NCI-H2107 treated with DMSO at 0.1 percent for 48 hours (cell line): ENCODE data around the gene MXRA8.
"Not testable (repeated sequence)": the region's sequence is repeated elsewhere in the genome, so short reads cannot be mapped to it uniquely, and the experiment has no call there.

Source experiments
- DNase-seq: peaks from one replicate; lab custom pipeline; 2025; ENCODE audit not compliant: unreplicated experiment; lab: John Stamatoyannopoulos, UW

MXRA8 gene

DNA sequence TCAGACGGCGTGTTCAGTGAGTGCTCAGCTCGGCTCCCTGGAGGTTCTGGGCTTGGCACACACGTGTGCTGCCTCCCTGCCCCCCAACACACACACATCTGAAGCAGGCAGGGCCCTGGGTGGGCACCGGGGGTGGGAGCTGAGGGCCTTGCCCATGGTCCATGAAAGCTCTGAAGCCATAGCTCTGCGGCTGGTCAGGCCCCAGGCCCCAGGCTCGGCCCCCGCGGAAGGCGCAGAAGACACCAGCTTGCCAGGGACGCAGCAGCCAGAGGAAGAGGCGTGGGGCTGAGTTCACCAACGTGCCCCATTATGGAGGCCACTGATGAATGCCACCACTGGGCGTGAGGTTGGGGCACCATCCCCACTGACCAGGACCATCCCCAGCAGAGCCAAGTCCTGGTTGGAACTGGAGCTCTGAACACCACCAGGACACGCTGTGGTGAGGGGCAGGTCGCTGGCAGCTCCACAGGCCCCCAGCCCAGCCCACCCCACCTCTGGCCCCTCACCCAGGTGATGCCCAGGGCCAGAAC lies 12.5 kb upstream of the MXRA8 start:
- no peak for DNase-seq

DNA sequence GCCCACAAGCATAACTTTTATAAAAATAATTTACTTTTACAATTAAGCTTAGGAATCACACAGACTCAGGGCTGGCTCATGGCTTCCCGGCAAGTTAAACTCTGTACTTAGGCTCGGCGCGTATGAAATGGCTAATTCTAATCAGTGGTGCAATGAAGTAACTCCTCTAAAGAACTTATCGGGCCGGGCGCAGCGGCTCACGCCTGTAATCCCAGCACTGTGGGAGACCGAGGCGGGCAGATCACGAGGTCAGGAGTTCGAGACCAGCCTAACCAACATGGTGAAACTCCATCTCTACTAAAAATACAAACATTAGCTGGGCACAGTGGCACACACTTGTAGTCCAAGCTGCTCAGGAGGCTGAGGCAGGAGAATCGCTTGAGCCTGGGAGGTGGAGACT lies 11.7 kb upstream of the MXRA8 start:
- not testable (repeated sequence) for DNase-seq

DNA sequence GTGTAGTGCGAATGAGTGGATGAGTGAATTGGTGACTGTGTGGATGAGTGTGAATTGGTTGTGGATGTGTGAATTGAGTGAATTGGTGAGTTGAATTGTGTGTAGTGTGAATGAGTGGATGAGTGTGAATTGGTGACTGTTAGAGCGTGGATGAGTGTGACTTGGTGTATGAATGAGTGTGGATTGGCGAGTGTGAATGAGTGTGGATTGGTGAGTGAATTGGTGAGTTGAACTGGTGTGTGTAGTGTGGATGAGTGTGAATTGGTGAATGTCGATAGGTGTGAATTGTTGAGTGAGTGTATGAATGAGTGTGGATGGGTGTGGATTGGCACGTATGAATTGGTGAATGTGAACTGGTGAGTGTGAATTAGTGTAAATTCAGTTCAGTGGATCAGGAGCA lies 9.0 kb upstream of the MXRA8 start:
- DNase-seq, result no peak

DNA sequence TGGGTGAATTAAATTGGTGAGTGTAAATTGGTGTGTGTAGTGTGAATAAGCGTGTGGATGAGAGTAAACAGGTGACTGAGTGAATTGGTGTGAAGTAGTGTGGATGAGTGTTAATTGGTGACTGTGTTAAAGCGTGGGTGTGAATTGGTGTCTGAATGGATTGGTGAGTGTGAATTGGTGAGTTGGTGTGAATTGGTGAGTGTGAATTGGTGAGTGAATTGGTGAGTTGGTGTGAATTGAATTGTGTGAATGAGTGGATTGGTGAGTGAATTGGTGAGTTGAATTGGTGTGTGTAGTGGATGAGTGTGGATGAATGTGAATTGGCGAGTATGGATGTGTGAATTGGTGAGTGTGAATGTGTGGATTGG lies 8.3 kb upstream of the MXRA8 start:
- no peak for DNase-seq

DNA sequence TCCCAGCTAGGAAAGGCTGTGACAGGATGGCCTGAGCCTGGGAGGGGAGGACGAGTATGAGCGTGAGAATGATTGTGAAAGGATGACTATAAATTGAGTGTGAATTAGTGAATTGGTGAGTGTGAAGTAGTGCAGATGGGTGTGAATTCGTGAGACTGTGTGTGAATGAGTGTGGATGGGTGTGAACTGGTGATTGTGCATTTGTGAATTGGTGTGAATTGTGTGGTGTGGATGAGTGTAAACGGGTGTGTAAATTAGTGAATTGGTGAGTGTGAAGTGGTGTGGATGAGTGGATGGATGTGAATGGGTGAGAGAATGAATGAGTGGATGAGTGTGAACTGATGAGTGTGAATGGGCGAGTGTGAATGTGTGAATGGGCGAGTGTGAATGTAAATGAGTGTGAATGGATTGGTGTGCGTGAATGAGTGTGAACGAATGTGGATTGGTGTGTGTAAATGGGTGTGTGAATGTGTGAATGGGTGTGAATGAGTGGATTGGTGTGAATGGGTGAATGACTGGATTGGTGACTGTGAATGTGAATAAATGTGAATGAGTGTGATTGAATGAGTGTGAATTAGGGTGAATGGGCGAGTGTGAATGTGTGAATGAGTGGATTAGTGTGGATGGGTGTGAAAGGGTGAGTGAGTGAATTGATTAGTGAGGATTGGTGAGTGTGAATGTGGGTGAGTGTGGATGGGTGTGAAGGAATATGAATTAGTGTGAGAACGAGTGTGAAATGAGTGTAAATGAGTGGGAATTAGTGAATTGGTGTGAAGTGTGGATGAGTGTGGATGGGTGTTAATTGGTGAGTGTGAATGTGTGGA lies 7.7 kb upstream of the MXRA8 start:
- no peak for DNase-seq

DNA sequence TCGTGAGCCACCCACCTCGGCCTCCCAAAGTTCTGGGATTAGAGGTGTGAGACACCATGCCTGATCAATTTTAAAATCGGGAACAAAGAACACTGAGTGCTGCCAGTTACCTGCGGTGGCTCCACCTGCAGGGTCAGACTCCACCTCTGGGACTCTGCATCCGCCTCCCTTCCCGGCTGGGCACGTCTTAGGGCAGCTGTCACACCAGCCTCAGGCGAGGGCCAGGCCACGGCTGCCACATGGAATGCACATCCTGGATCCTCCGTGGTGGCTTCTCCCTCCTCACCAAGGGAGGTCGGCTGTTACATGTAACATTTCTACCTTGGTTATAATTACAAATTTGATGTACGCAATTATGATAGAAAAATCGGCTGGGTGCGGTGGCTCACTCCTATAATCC lies 5.9 kb upstream of the MXRA8 start:
- DNase-seq, result no peak

DNA sequence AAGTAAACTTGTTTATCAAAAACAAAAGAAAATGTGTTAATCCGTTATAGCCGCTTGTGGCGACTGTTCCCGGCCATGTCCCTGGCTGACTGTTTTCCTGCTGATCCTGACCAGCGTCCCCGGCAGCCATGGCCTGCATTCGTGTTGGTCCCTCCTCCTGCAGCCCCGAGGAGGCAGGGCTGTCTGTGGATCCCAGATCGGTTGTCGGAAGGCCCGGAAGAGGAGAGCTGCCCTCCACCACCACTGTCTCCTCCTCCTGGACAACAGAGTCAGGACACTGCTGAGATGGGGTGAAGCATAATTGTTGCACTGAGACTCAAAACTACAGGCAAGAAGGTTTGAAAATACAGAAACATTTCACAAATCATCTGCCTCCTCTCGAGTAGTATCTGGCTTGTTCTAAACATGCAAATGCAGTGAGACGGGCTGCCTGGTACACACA lies 3.6 kb upstream of the MXRA8 start:
- DNase-seq, result no peak

DNA sequence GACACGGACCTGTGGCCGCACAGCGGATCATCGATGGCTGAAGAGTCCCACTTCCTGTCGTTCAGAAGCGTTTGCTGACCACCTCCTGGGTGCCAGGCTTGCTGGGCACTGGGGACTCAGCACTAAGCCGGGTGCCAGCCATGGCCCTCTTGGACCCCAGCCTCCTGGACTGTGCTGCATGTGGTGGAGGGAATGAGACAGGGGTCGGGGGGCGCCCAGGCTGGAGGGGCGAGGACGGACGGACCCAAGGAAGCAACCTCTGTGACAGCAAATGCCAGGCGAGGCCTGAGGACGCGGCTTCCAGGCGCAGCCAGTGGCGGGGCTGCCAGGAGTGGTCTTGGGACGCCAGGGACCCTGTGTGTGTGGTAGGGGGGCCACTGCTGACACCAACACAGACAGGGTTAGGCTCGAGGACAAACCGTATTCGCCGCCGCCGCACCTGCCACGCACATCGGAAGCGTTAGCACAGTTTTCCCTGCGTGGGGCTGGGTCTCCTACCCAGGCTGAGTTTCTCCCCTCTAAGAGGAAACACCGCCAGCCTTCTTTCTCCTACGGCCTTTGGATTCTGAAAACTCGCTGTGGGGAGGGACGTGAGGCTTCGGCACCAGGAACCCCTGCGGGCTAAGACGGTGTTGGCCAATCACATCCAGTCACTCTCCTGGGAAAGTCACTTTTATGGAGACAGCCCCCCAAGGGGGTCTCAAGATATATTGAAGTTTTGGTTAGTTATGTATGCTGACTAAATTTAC lies 3.1 kb upstream of the MXRA8 start:
- no peak for DNase-seq

DNA sequence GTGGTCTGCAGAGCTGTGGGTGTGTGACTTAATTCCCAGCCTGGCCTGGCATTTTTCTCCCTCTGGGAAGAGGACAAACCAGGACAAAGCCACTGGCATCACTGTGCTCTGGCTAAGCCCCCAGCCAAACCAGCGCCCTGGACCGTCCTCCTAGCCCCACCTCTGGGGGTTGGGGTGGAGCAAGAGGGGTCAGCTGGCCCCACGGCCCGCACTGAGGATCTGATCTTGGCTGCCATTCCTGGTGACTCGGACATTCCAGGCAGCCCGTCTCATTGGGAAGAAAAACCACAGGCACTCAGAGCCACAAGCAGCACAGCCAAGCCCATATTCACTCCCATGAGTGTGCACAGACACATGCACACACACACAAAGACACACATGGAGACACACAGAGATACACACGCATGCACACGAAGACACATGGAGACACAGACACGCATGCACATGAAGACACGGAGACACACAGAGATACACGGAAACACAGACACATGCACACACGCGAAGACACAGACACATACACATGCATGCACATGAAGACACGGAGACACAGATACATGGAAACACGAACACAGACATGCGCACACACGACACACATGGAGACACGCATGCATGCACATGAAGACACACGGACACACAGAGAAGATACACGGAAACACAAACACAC lies 2.3 kb upstream of the MXRA8 start:
- no peak for DNase-seq

DNA sequence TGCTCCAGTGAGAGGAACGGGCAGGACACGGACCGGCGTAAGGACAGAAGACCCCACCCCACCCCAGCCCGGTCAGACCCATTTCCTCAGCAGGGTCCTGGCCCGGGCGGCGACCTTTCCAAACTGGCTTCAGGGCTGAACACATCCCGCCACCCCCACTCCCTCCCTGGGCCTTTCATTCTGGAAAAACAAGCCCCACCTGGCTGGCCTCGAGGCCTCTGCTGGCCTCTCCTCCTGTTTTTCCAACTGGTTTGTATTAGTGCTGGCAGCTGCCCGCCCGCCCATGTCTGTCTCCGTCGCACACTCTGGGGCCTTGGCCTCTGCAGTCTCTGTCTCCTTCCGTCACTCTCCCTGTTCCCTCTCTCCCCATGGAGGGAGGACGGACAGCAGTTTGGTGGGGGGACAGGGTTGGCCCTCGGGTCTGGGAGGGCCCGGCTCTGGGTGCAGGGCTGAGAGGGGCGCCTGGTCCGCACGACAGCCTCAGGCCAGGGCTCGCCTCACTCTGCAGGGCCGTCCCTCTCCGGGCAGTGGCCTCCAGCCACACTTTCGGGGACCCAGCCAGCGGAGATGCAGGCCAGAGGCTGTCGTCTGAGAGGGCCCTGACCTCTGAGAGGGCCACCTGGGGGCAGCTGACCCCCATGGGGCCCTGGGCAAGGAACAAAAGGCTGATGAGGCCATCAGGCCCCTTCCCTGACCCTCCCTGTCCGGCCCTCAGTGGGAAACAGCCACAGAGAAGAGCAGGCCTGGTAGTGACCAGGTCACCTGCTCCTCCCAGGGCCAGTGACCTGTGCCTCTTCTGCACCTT lies 1.5 kb upstream of the MXRA8 start:
- no peak for DNase-seq

DNA sequence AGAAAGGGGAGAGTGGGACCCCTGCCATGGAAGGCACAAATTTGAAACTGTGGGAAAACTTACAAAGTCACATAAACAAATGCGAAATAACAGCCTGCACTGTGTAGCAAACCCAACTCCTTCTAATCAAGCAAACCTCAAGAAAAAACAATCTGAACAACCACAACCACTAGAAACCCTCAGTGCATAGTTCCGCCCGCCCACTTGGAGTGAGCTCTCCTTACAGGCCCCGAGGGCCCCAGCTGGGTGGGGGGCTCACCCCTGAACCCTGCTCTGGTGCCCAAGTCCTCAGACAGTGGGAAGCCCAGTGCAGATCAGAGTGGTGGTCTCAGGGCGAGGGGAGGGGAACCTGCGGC lies 931 bp upstream of the MXRA8 start:
- no peak for DNase-seq

DNA sequence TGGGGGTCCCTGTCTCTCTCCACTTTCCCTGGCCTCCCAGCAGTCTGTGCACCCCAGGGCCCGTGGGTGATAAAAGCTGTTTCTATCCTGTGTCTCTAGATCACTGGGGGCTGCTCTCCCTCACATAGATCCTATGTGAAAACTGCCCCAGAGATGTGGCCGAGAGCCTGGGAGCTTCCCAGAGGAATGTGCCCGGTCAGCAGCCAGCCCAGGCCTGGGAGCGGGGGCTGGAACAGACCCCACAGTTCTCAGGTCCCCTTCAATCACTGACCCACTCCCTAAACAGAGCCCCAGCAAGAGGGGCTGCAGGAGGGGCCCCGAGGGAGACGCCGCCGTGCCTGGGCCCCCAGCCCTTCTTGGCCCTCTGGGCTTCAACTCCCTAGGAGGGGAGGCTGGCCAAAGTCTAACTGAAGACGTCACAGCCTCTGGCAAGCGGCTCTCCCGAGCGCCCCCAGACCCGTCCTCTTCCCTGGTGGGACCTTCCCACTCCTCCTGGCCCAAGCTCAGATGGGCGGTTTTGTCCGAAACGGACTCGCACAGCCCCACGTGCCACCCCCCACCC lies 403 bp downstream of the MXRA8 start:
- no peak for DNase-seq

DNA sequence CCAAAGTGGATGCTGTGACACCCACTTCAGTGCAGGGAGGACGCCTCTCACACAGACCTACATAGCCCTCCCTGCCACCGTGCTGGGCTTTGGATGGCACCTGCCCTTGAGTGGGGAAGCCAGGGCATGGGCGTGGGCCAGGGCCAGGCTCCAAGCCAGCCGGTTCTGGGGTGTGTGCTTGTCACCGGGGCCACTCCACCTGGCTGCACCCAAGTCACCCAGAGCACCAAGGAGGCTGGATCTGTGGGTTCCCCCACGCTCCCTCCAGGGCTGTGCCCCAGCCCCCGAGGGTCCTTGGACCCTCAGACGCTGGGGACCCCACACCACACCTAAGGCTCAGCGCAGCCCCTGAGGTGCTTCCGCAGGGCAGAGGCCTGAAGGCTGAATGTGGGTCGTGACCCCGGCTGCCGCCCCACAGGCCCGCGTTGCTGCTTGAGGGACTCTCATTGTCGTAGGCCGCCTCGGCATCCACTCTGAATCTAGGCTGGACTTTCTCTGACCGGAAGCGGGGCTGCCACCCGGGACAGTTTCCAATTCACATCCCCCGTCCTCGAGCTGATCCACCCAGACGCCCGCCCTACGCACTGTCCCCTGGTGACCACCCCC lies 1.5 kb downstream of the MXRA8 start:
- DNase-seq, result no peak

DNA sequence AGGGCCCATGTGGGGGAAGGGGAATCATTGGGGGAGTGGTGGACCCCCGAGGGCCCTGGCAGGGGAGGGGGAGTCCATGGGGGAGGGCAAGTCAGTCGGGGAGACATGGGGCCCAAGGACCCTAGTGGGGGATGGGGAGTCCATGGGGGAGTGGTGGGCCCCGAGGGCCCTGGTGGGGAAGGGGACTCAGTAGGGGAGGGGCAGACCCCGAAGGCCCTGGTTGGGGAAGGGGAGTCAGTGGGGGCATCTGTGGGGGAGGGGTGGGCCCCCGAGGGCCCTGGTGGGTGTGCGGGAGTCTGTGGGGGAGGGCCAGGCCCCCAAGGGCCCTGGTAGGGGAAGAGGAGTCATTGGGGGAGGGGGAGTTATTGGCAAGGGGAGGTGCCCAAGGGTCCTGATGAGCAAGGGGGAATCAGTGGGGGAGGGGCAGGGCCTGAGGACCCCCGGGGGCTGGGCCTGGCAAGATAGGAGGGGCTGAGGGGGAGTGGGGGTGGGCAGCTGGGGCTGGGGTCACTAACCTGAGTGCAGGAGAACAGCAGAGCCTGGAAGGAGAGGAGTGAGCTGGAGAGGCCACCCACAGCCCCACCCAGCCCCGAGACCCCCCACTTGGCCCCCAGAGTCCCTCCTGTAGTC lies 2.1 kb downstream of the MXRA8 start:
- no peak for DNase-seq

DNA sequence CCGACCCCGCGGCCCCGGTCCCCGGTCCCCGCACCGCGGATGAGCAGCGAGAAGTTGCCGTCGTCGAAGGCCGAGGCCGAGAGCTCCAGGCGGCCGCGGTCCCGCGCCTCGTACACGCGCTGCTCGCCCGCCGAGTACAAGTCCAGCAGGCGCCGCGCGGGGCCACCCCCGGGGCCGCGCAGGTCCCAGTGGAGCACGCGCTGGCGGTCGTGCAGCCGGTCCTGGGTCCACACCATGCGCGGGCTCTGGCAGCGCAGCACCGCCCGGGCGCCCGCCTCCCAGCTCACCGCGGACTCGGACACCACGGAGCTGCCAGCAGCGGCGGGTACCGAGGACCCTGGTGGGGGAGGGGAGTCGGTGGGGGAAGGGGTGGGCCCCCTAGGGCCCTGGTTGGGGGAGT lies 2.9 kb downstream of the MXRA8 start:
- DNase-seq, result no peak

DNA sequence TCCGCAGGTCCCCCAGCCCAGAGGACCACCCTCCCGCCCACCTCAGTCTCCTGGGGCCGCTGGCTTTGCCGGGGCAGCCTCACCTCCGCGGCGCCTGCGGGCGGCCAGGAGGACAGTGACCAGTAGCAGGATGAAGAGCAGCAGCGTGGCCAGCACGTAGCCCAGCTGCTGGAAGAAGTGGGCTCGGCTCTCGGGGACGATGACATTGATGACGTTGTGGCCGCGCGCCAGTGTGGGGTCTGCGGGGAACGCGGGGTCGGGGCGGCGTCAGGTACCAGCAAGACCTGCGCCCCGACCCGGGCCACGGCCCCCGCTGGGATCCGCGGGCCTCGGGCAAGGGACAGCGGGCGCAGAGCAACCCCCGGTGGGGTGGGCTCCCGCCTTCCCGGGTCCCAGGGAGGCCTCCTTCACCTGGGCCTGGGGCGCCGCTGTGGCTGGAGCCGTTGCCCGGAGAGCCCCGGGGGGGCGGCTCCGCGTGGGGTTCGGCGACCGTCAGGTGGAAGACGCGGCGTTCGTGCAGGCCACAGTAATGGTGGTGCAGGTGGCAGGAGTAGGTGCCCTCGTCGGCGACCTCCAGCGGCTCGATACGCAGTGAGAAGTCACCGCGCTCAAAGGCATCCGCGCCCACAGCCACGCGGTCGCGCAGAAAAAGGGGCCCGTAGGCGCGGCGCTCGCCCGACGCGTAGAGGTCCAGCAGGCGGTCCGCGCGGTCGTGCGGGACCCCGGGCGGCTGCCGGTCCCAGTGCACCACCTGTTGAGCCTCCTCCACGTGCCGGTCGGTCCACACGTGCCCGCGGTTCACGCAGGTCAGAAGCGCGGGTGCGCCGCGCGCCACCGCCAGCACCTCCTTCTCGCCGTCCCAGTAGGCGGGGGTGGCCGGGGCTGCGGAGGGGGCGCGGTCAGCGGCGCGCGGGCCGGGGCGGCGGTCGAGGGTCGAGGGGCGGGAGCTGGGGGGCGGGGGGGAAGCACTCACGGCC lies 3.8 kb downstream of the MXRA8 start:
- DNase-seq, result no peak

DNA sequence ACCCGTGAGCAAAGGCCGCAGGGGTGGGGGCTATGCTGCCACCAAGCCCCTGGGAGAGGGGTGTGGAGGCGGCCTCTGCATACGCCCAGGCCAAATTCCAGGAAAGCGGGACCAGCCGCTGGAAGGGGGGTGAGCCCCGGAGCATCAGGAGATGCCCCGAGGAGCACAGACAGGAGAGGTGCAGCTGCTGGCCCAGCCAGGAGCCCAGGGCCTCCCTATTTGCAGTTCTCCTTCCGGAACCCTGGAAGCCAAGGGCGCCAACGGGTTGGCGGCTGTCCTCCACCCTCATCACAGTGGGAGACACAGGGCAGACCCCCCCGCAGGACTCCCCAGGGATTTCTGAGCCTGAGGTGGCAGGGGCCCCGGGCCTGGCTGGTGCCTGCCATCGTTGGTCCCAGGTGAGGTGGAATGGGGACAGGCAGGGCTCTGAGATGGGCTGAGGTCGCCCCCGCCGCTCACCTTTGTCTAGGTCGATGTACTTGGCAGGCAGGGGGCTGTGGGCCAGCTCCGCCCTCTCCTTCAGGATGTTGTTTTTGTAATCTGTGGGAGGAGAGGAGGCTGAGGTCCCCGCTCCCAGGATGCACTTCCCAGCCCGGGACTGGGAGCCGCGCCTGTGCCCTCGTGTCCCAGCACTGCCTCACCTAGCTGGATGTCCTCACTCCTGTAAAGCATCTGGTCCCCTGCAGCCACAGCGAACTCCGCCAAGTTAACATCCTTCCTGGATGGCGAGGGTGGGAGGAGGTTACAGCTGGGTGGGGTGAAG lies 4.8 kb downstream of the MXRA8 start:
- DNase-seq, result no peak

DNA sequence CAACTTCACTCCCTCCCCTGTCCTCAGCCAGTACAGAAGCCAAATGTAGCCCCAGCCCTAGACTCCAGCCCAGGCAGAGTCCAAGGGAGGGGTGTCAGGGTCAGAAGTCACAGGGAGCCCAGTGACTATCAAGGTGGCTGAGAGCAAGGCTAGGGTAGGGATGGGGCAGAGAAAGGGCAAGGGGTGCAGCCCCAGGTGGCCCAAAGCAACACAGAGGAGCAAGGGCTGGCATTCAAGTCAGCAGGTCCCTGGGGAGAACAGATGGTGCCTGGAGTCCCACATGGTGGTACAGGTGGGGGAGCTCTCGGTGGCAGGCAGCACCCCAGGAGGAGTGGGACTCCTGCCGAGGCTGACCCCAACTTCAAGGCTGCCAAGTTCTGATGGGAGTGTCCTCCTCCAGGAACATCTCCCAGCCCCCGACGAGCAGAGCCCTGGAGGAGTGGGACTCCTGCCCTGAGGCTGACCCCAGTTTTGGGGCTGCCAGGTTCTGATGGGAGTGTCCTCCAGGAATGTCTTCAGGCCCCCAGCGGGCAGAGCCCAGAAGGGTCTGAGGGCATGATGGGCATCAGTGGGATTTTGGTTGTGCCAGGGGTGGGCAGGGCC lies 5.5 kb downstream of the MXRA8 start:
- peak; percentile 5 for DNase-seq
